ENCODE results near the gene PDCD11. TPM values are rescaled to one million over a fixed set of nuclear protein-coding genes. Genes with fewer than 3 reads are reported as not detected.
"Not testable (repeated sequence)": the region's sequence is repeated elsewhere in the genome, so short reads cannot be mapped to it uniquely, and the experiment has no call there.

The PDCD11 gene
- total RNA-seq (2014; rRNA removed; shearing (Covaris generic); ENCODE audit: low replicate concordance), result 17.3 and 33.0 TPM in 2 replicates

- DNase-seq (ENCODE audit: low read depth), result peak; percentile 95
- in situ Hi-C loops (cut with HindIII; ENCODE audit: low pct_unique_long_range_greater_than_20kb, low sequenced_read_pairs), result no loop called here
Observed at GRCh38 chr10:103396067-103396788, at the start of gene PDCD11, which contains the start of gene ATP5MK. PDCD11 (plus strand) TSS chr10:103396626; CDS start chr10:103398427, 1,801 bp downstream. ATP5MK (minus strand) TSS chr10:103396475; CDS start chr10:103392457, 4,018 bp downstream.

- DNase-seq (ENCODE audit: low read depth), result peak; percentile 7
Observed at GRCh38 chr10:103350175-103350516, 46.3 kb upstream of the PDCD11 start.

GRCh38 chr10:103350517-103351260 is 45.7 kb upstream of the PDCD11 start, which contains the start of gene PCGF6:
PCGF6 (minus strand) TSS chr10:103351140; CDS start chr10:103351066, 74 bp downstream.
- peak; percentile 80 for DNase-seq (ENCODE audit: low read depth)
- in situ Hi-C loops (cut with HindIII; ENCODE audit: low pct_unique_long_range_greater_than_20kb, low sequenced_read_pairs), result no loop called here

More at GRCh38 chr10:103350175-103350516, 46.3 kb upstream of the PDCD11 start:
- in situ Hi-C loops (cut with HindIII; ENCODE audit: low pct_unique_long_range_greater_than_20kb, low sequenced_read_pairs), result no loop called here

GRCh38 chr10:103353281-103353680 is 43.1 kb upstream of the PDCD11 start:
- in situ Hi-C loops (cut with HindIII; ENCODE audit: low pct_unique_long_range_greater_than_20kb, low sequenced_read_pairs), result no loop called here
- DNase-seq (ENCODE audit: low read depth), result peak; percentile 28

- peak; percentile 58 for DNase-seq (ENCODE audit: low read depth)
- in situ Hi-C loops (cut with HindIII; ENCODE audit: low pct_unique_long_range_greater_than_20kb, low sequenced_read_pairs), result not testable (repeated sequence)
Observed at GRCh38 chr10:103354567-103354966, 41.9 kb upstream of the PDCD11 start.

GRCh38 chr10:103355906-103356599 is 40.4 kb upstream of the PDCD11 start:
- DNase-seq (ENCODE audit: low read depth), result no peak
- in situ Hi-C loops (cut with HindIII; ENCODE audit: low pct_unique_long_range_greater_than_20kb, low sequenced_read_pairs), result no loop called here

- in situ Hi-C loops (cut with HindIII; ENCODE audit: low pct_unique_long_range_greater_than_20kb, low sequenced_read_pairs); DNase-seq (ENCODE audit: low read depth): not testable (repeated sequence)
Observed at GRCh38 chr10:103359493-103359892, 36.9 kb upstream of the PDCD11 start.

- not testable (repeated sequence) for DNase-seq (ENCODE audit: low read depth)
Observed at GRCh38 chr10:103360791-103361190, 35.6 kb upstream of the PDCD11 start.

GRCh38 chr10:103367379-103367781 is 29.0 kb upstream of the PDCD11 start:
- in situ Hi-C loops (cut with HindIII; ENCODE audit: low pct_unique_long_range_greater_than_20kb, low sequenced_read_pairs), result no loop called here
- DNase-seq (ENCODE audit: low read depth), result no peak

More at GRCh38 chr10:103360791-103361190, 35.6 kb upstream of the PDCD11 start:
- in situ Hi-C loops (cut with HindIII; ENCODE audit: low pct_unique_long_range_greater_than_20kb, low sequenced_read_pairs), result not testable (repeated sequence)

GRCh38 chr10:103367782-103368518 is 28.5 kb upstream of the PDCD11 start, which contains the start of gene TAF5:
TAF5 (plus strand) TSS chr10:103367976; CDS start chr10:103367990, 14 bp downstream.
- in situ Hi-C loops (cut with HindIII; ENCODE audit: low pct_unique_long_range_greater_than_20kb, low sequenced_read_pairs), result no loop called here
- DNase-seq (ENCODE audit: low read depth), result peak; percentile 91

- no peak for DNase-seq (ENCODE audit: low read depth)
- in situ Hi-C loops (cut with HindIII; ENCODE audit: low pct_unique_long_range_greater_than_20kb, low sequenced_read_pairs), result no loop called here
Observed at GRCh38 chr10:103373544-103373943, 22.9 kb upstream of the PDCD11 start.

GRCh38 chr10:103374263-103374662 is 22.2 kb upstream of the PDCD11 start:
- no peak for DNase-seq (ENCODE audit: low read depth)
- in situ Hi-C loops (cut with HindIII; ENCODE audit: low pct_unique_long_range_greater_than_20kb, low sequenced_read_pairs), result no loop called here

GRCh38 chr10:103382769-103383168 is 13.7 kb upstream of the PDCD11 start:
- no peak for DNase-seq (ENCODE audit: low read depth)
- in situ Hi-C loops (cut with HindIII; ENCODE audit: low pct_unique_long_range_greater_than_20kb, low sequenced_read_pairs), result no loop called here

GRCh38 chr10:103394180-103394579 is 2.2 kb upstream of the PDCD11 start:
- peak; percentile 45 for DNase-seq (ENCODE audit: low read depth)
- in situ Hi-C loops (cut with HindIII; ENCODE audit: low pct_unique_long_range_greater_than_20kb, low sequenced_read_pairs), result no loop called here

GRCh38 chr10:103395754-103396066 is 716 bp upstream of the PDCD11 start:
- in situ Hi-C loops (cut with HindIII; ENCODE audit: low pct_unique_long_range_greater_than_20kb, low sequenced_read_pairs), result no loop called here
- DNase-seq (ENCODE audit: low read depth), result peak; percentile 16

- no peak for DNase-seq (ENCODE audit: low read depth)
Observed at GRCh38 chr10:103396789-103397087, 312 bp downstream of the PDCD11 start.

GRCh38 chr10:103397191-103397825 is 882 bp downstream of the PDCD11 start:
- DNase-seq (ENCODE audit: low read depth), result no peak
- in situ Hi-C loops (cut with HindIII; ENCODE audit: low pct_unique_long_range_greater_than_20kb, low sequenced_read_pairs), result no loop called here

More at GRCh38 chr10:103396789-103397087, 312 bp downstream of the PDCD11 start:
- in situ Hi-C loops (cut with HindIII; ENCODE audit: low pct_unique_long_range_greater_than_20kb, low sequenced_read_pairs), result no loop called here

- no peak for DNase-seq (ENCODE audit: low read depth)
- in situ Hi-C loops (cut with HindIII; ENCODE audit: low pct_unique_long_range_greater_than_20kb, low sequenced_read_pairs), result no loop called here
Observed at GRCh38 chr10:103413564-103413963, 17.1 kb downstream of the PDCD11 start.
